Activated naive CD8-positive, alpha-beta T cell (primary cell): Measurements from ENCODE around the gene CAD.
A peak's percentile ranks its signal among the peaks of the same experiment; 100 is the strongest.
"Not testable (repeated sequence)": the region's sequence is repeated elsewhere in the genome, so short reads cannot be mapped to it uniquely, and the experiment has no call there.

ENCODE experiments used
- H3K27ac Mint-ChIP-seq: one replicate; pipeline ENCODE4 v1.8.0; 2021; ENCODE audit warnings: mixed read lengths
- H3K27me3 Mint-ChIP-seq: one replicate; pipeline ENCODE4 v1.8.0; 2021; ENCODE audit warnings: mixed read lengths
- H3K36me3 Mint-ChIP-seq: one replicate; pipeline ENCODE4 v1.8.0; 2021; ENCODE audit warnings: mixed read lengths
- H3K4me1 Mint-ChIP-seq: one replicate; pipeline ENCODE4 v1.8.0; 2021; ENCODE audit warnings: low read depth, mixed read lengths
- H3K4me3 Mint-ChIP-seq: one replicate; pipeline ENCODE4 v1.8.0; 2021; ENCODE audit warnings: mild to moderate bottlenecking, mixed read lengths
- H3K9me3 Mint-ChIP-seq: one replicate; pipeline ENCODE4 v1.8.0; 2021; ENCODE audit warnings: low read depth, mixed read lengths

The CAD gene

GRCh38 chr2:27268296-27268695, 51.1 kb downstream of the CAD start:
- peaks cover 10% of the 10 kb centered on the region for H3K27me3 Mint-ChIP-seq
- not testable (repeated sequence) for H3K9me3 Mint-ChIP-seq, H3K4me3 Mint-ChIP-seq, H3K36me3 Mint-ChIP-seq, H3K27ac Mint-ChIP-seq
- peaks cover 17% of the 10 kb centered on the region for H3K4me1 Mint-ChIP-seq

GRCh38 chr2:27270131-27270530, 53.0 kb downstream of the CAD start:
- no peak overlapping the region for H3K27ac Mint-ChIP-seq
- H3K36me3 Mint-ChIP-seq: no peaks in the 10 kb centered on the region
- no peak overlapping the region for H3K4me3 Mint-ChIP-seq
- peaks cover 6% of the 10 kb centered on the region for H3K27me3 Mint-ChIP-seq
- peaks cover 4% of the 10 kb centered on the region for H3K4me1 Mint-ChIP-seq
- no peaks in the 10 kb centered on the region for H3K9me3 Mint-ChIP-seq

GRCh38 chr2:27270670-27271069, 53.5 kb downstream of the CAD start:
- peaks cover 6% of the 10 kb centered on the region for H3K27me3 Mint-ChIP-seq
- no peak overlapping the region for H3K4me3 Mint-ChIP-seq
- no peaks in the 10 kb centered on the region for H3K4me1 Mint-ChIP-seq
- H3K9me3 Mint-ChIP-seq: no peaks in the 10 kb centered on the region
- H3K36me3 Mint-ChIP-seq: no peaks in the 10 kb centered on the region
- no peak overlapping the region for H3K27ac Mint-ChIP-seq

GRCh38 chr2:27271631-27272340, 54.6 kb downstream of the CAD start:
- H3K9me3 Mint-ChIP-seq: no peaks in the 10 kb centered on the region
- H3K27ac Mint-ChIP-seq: no peak overlapping the region
- no peaks in the 10 kb centered on the region for H3K4me1 Mint-ChIP-seq
- peaks cover 6% of the 10 kb centered on the region for H3K27me3 Mint-ChIP-seq
- H3K4me3 Mint-ChIP-seq: no peak overlapping the region
- no peaks in the 10 kb centered on the region for H3K36me3 Mint-ChIP-seq

- not testable (repeated sequence) for H3K9me3 Mint-ChIP-seq, H3K27ac Mint-ChIP-seq
These were observed 55.7 kb downstream of the CAD start for GRCh38 chr2:27272537-27273522.

GRCh38 chr2:27275211-27276150, 58.3 kb downstream of the CAD start, which contains the start of gene DNAJC5G:
DNAJC5G (plus strand) TSS chr2:27275433; CDS start chr2:27276729, 1,296 bp downstream.
- Mint-ChIP-seq H3K4me1 (peaks cover 5% of the 10 kb centered on the region), H3K27ac (no peak within 1 kb of the TSS), H3K27me3 (peaks cover 10% of the 10 kb centered on the region), H3K36me3 (no peaks in the 10 kb centered on the region), H3K4me3 (no peak within 1 kb of the TSS), H3K9me3 (no peaks in the 10 kb centered on the region)

More at GRCh38 chr2:27272537-27273522, 55.7 kb downstream of the CAD start:
- not testable (repeated sequence) for H3K36me3 Mint-ChIP-seq, H3K4me3 Mint-ChIP-seq, H3K27me3 Mint-ChIP-seq, H3K4me1 Mint-ChIP-seq

- H3K27me3 Mint-ChIP-seq: peaks cover 13% of the 10 kb centered on the region
- H3K4me1 Mint-ChIP-seq: peaks cover 5% of the 10 kb centered on the region
- H3K27ac Mint-ChIP-seq: no peak overlapping the region
- H3K4me3 Mint-ChIP-seq: no peak overlapping the region
- H3K9me3 Mint-ChIP-seq: no peaks in the 10 kb centered on the region
- no peaks in the 10 kb centered on the region for H3K36me3 Mint-ChIP-seq
These were observed 60.8 kb downstream of the CAD start for GRCh38 chr2:27278010-27278409.

GRCh38 chr2:27280826-27281225, 63.7 kb downstream of the CAD start:
- H3K27me3 Mint-ChIP-seq: peaks cover 7% of the 10 kb centered on the region
- H3K4me1 Mint-ChIP-seq: peaks cover 5% of the 10 kb centered on the region
- H3K36me3 Mint-ChIP-seq: peaks cover 2% of the 10 kb centered on the region
- no peak overlapping the region for H3K4me3 Mint-ChIP-seq
- H3K9me3 Mint-ChIP-seq: no peaks in the 10 kb centered on the region
- no peak overlapping the region for H3K27ac Mint-ChIP-seq

- Mint-ChIP-seq H3K27ac (no peak overlapping the region), H3K4me1 (peaks cover 5% of the 10 kb centered on the region)
These were observed 64.3 kb downstream of the CAD start for GRCh38 chr2:27281442-27281841.

GRCh38 chr2:27281855-27282559, 64.8 kb downstream of the CAD start, which contains the start of gene TRIM54:
TRIM54 (plus strand) TSS chr2:27282429; CDS start chr2:27282732, 303 bp downstream.
- H3K27ac Mint-ChIP-seq: peak within 1 kb of the TSS; percentile 37

More at GRCh38 chr2:27281442-27281841, 64.3 kb downstream of the CAD start:
- Mint-ChIP-seq H3K4me3 (no peak overlapping the region), H3K9me3 (no peaks in the 10 kb centered on the region), H3K36me3 (peaks cover 2% of the 10 kb centered on the region), H3K27me3 (peaks cover 7% of the 10 kb centered on the region)

GRCh38 chr2:27282892-27283291, 65.7 kb downstream of the CAD start:
- Mint-ChIP-seq H3K4me1 (peaks cover 5% of the 10 kb centered on the region), H3K9me3 (no peaks in the 10 kb centered on the region), H3K4me3 (no peak overlapping the region), H3K36me3 (peaks cover 2% of the 10 kb centered on the region), H3K27me3 (peaks cover 7% of the 10 kb centered on the region), H3K27ac (peak overlapping the region; percentile 37)

More at GRCh38 chr2:27281855-27282559, 64.8 kb downstream of the CAD start, which contains the start of gene TRIM54:
- no peaks in the 10 kb centered on the region for H3K9me3 Mint-ChIP-seq
- H3K27me3 Mint-ChIP-seq: peaks cover 7% of the 10 kb centered on the region
- no peak within 1 kb of the TSS for H3K4me3 Mint-ChIP-seq
- H3K4me1 Mint-ChIP-seq: peaks cover 5% of the 10 kb centered on the region
- peaks cover 2% of the 10 kb centered on the region for H3K36me3 Mint-ChIP-seq

- H3K4me1 Mint-ChIP-seq: peaks cover under 1% of the 10 kb centered on the region
- H3K4me3 Mint-ChIP-seq: no peak overlapping the region
- H3K36me3 Mint-ChIP-seq: peaks cover 2% of the 10 kb centered on the region
- H3K27me3 Mint-ChIP-seq: peaks cover 7% of the 10 kb centered on the region
- H3K9me3 Mint-ChIP-seq: no peaks in the 10 kb centered on the region
- no peak overlapping the region for H3K27ac Mint-ChIP-seq
These were observed 67.8 kb downstream of the CAD start for GRCh38 chr2:27284996-27285395.

GRCh38 chr2:27285481-27285880, 68.3 kb downstream of the CAD start:
- Mint-ChIP-seq H3K9me3 (no peaks in the 10 kb centered on the region), H3K4me3 (no peak overlapping the region), H3K27me3 (peaks cover 6% of the 10 kb centered on the region), H3K27ac (no peak overlapping the region), H3K36me3 (peaks cover 2% of the 10 kb centered on the region), H3K4me1 (no peaks in the 10 kb centered on the region)

- Mint-ChIP-seq H3K4me1 (no peaks in the 10 kb centered on the region), H3K27me3 (peaks cover 3% of the 10 kb centered on the region), H3K4me3 (no peak overlapping the region), H3K36me3 (peaks cover 2% of the 10 kb centered on the region), H3K27ac (no peak overlapping the region), H3K9me3 (no peaks in the 10 kb centered on the region)
These were observed 71.4 kb downstream of the CAD start for GRCh38 chr2:27288610-27289009.
